ENCODE measurements around the gene ZNF407.
"Not testable (repeated sequence)": the region's sequence is repeated elsewhere in the genome, so short reads cannot be mapped to it uniquely, and the experiment has no call there.

The ZNF407 gene

GRCh38 chr18:75101916-75102315 lies 504.2 kb downstream of the ZNF407 start:
- no peak for DNase-seq (ENCODE audit: low read depth)

- not testable (repeated sequence) for DNase-seq (ENCODE audit: low read depth)
Measured at GRCh38 chr18:75104029-75104428, 506.4 kb downstream of the ZNF407 start.

GRCh38 chr18:75104483-75104882 lies 506.8 kb downstream of the ZNF407 start:
- DNase-seq (ENCODE audit: low read depth): no peak

- no peak for DNase-seq (ENCODE audit: low read depth)
Measured at GRCh38 chr18:75105551-75106254, 508.0 kb downstream of the ZNF407 start.

GRCh38 chr18:75106746-75107145 lies 509.1 kb downstream of the ZNF407 start:
- no peak for DNase-seq (ENCODE audit: low read depth)

- no peak for DNase-seq (ENCODE audit: low read depth)
Measured at GRCh38 chr18:75107196-75107930, 509.7 kb downstream of the ZNF407 start.

GRCh38 chr18:75107931-75108276 lies 510.2 kb downstream of the ZNF407 start:
- no peak for DNase-seq (ENCODE audit: low read depth)

- DNase-seq (ENCODE audit: low read depth): no peak
Measured at GRCh38 chr18:75108579-75109318, 511.1 kb downstream of the ZNF407 start.

GRCh38 chr18:75109319-75109691 lies 511.6 kb downstream of the ZNF407 start:
- DNase-seq (ENCODE audit: low read depth): no peak

GRCh38 chr18:75109819-75110218 lies 512.1 kb downstream of the ZNF407 start:
- no peak for DNase-seq (ENCODE audit: low read depth)

GRCh38 chr18:75110311-75110710 lies 512.6 kb downstream of the ZNF407 start:
- no peak for DNase-seq (ENCODE audit: low read depth)

GRCh38 chr18:75110846-75111415 lies 513.3 kb downstream of the ZNF407 start:
- no peak for DNase-seq (ENCODE audit: low read depth)

GRCh38 chr18:75111760-75112159 lies 514.1 kb downstream of the ZNF407 start:
- DNase-seq (ENCODE audit: low read depth): peak; percentile 0

GRCh38 chr18:75112186-75113096 lies 514.8 kb downstream of the ZNF407 start:
- DNase-seq (ENCODE audit: low read depth): no peak

- no peak for DNase-seq (ENCODE audit: low read depth)
Measured at GRCh38 chr18:75113455-75113854, 515.8 kb downstream of the ZNF407 start.

- no peak for DNase-seq (ENCODE audit: low read depth)
Measured at GRCh38 chr18:75114231-75114764, 516.6 kb downstream of the ZNF407 start.

All from HS-5 (cell line).